K562 (cell line): ENCODE measurements around the gene PCCA. TPM values are rescaled to one million over a fixed set of nuclear protein-coding genes. Genes with fewer than 3 reads are reported as not detected.
A peak's percentile ranks its signal among the peaks of the same experiment; 100 is the strongest.

Experiments
- ATAC-seq: fragments of 200-7000 bp; cut with Tn5 transposase; 3 replicates; pipeline ENCODE4 v1.9.1; 2020; ENCODE audit warnings: moderate library complexity
- BruUV-seq: library from RNA; stranded (reverse); fragments of 400-500 nt; replicated peaks from 2 replicates; lab custom pipeline; 2021; lab: Mats Ljungman, UMichigan
- CTCF ChIA-PET: fragments of 300-600 bp; formaldehyde crosslinking; extraction: SDS; loops from one replicate; lab custom pipeline; 2021; ENCODE audit warnings: low intra/inter-chr PET ratio; lab: Yijun Ruan, JAX
- POLR2A ChIA-PET: fragments of 300-600, 350-650 bp; sonication (Branson Sonifier 250); formaldehyde crosslinking; extraction: SDS; loops from one replicate; lab custom pipeline; 2021; ENCODE audit warnings: antibody characterized with exemption, inconsistent platforms; lab: Yijun Ruan, JAX
- DNase-seq, 4 experiments: peaks; one replicate each; pipeline versions ENCODE4 v3.0.0 to v3.0.0-alpha.2; 2011 to 2018; ENCODE audit warnings: low spot score in 3 of 4, mixed read lengths in 3 of 4; ENCODE audit errors: extremely low read depth in 1 of 4
- FAIRE-seq: peaks from 2 replicates; lab custom pipeline; 2011; peaks lifted over from hg19 to GRCh38; lab: Jason Lieb, UNC
- H2AFZ ChIP-seq: 2 replicates; pipeline ENCODE4 v1.6.0; 2011; ENCODE audit warnings: low read depth, low read length, control low read depth, inconsistent platforms
- H3K27ac ChIP-seq: fragments of 200-600 bp; 3 replicates; pipeline ENCODE4 v1.8.0; 2011; ENCODE audit warnings: low read depth, mild to moderate bottlenecking, control low read depth, inconsistent platforms, low read length, moderate library complexity, mixed read lengths; ENCODE audit errors: extremely low read depth
- H3K27me3 ChIP-seq, 2 experiments: fragments of 300-600 bp in 1 of 2; 2 replicates in 1 of 2; 3 replicates in 1 of 2; pipeline versions ENCODE4 v1.6.0 to v1.8.0; 2011; ENCODE audit warnings: inconsistent platforms in 2 of 2, low read length in 2 of 2, mild to moderate bottlenecking in 1 of 2, mixed read lengths in 1 of 2, moderate library complexity in 1 of 2; ENCODE audit not compliant: control insufficient read depth in 2 of 2, insufficient read depth in 2 of 2
- H3K36me3 ChIP-seq: fragments of 300-600 bp; 3 replicates; pipeline ENCODE4 v1.8.0; 2011; ENCODE audit warnings: mild to moderate bottlenecking, low read length, inconsistent platforms; ENCODE audit not compliant: control insufficient read depth, insufficient read depth
- H3K4me1 ChIP-seq, 2 experiments: fragments of 200-600 bp in 1 of 2; replicated peaks in 1 of 2; 2 replicates in 1 of 2; 3 replicates in 1 of 2; pipeline versions ENCODE4 v1.5.1 to v1.8.0; 2011; ENCODE audit warnings: inconsistent platforms in 2 of 2, low read length in 2 of 2, mild to moderate bottlenecking in 1 of 2, mixed read lengths in 1 of 2, moderate library complexity in 1 of 2; ENCODE audit not compliant: control insufficient read depth in 2 of 2, insufficient read depth in 2 of 2
- H3K4me2 ChIP-seq: 2 replicates; pipeline ENCODE4 v1.6.1; 2011; ENCODE audit warnings: low read length, control low read depth, inconsistent platforms, mixed read lengths; ENCODE audit not compliant: insufficient read depth
- H3K4me3 ChIP-seq: fragments of 200-600 bp; sonication (generic), shearing (Covaris generic); 2 replicates; pipeline ENCODE4 v1.5.1; 2016; ENCODE audit warnings: control low read depth, inconsistent platforms
- H3K79me2 ChIP-seq: fragments of 200-600 bp; 3 replicates; pipeline ENCODE4 v1.8.0; 2011; ENCODE audit warnings: low read length, inconsistent platforms; ENCODE audit not compliant: control insufficient read depth, insufficient read depth
- H3K9ac ChIP-seq, 2 experiments: 2 replicates each; pipeline versions ENCODE4 v1.6.0 to v1.6.1; 2011; ENCODE audit warnings: low read depth in 2 of 2, low read length in 2 of 2, control low read depth in 1 of 2, inconsistent platforms in 1 of 2, mild to moderate bottlenecking in 1 of 2, mixed read lengths in 1 of 2; ENCODE audit not compliant: insufficient read depth in 1 of 2
- H3K9me1 ChIP-seq: one replicate; pipeline ENCODE4 v1.6.0; 2011; ENCODE audit warnings: inconsistent platforms, mild to moderate bottlenecking, low read length, moderate library complexity; ENCODE audit not compliant: control insufficient read depth, insufficient read depth
- H3K9me3 ChIP-seq: replicated peaks from 2 replicates; pipeline ENCODE4 v1.5.1; 2011; ENCODE audit warnings: low read depth, low read length, inconsistent platforms; ENCODE audit not compliant: control insufficient read depth, insufficient read depth
- H4K20me1 ChIP-seq: replicated peaks from 2 replicates; pipeline ENCODE4 v1.6.1; 2011; ENCODE audit warnings: low read length, inconsistent platforms, mixed read lengths; ENCODE audit not compliant: control insufficient read depth, insufficient read depth
- BCOR ChIP-seq: fragments of 450-650 bp; IDR thresholded peaks from 2 replicates; pipeline ENCODE4 v1.6.1; 2016
- GTF2E2 ChIP-seq: fragments of 200-800 bp; sonication (Bioruptor generic); IDR thresholded peaks from 2 replicates; pipeline ENCODE4 v1.6.1; 2016; ENCODE audit warnings: missing genetic modification characterization, missing compliant biosample characterization
- HMGN3 ChIP-seq: IDR thresholded peaks from 2 replicates; pipeline ENCODE4 v1.6.1; 2011; ENCODE audit warnings: borderline replicate concordance, low read depth, mild to moderate bottlenecking, mixed read lengths, low read length; ENCODE audit not compliant: insufficient read length; ENCODE audit errors: extremely low read depth
- MEIS2 ChIP-seq: fragments of 450-650 bp; IDR thresholded peaks from 2 replicates; pipeline ENCODE4 v1.6.1; 2014; ENCODE audit warnings: mild to moderate bottlenecking; ENCODE audit not compliant: partially characterized antibody
- NR2F6 ChIP-seq: fragments of 450-650 bp; formaldehyde crosslinking; IDR thresholded peaks from 2 replicates; pipeline ENCODE4 v1.4.0; 2020; ENCODE audit warnings: mild to moderate bottlenecking
- WGBS: fragments of 100-300 bp; shearing (Covaris generic); methylation state at CpG from one replicate; pipeline ENCODE4 v1.1.6; 2016; ENCODE audit warnings: low coverage, mixed read lengths; ENCODE audit not compliant: insufficient coverage; ENCODE audit errors: missing lambda C conversion rate; 5-methylcytosine and 5-hydroxymethylcytosine counted together
- in situ Hi-C: fragments of 300-500 bp; cut with MboI; formaldehyde crosslinking; loops from 4 replicates; pipeline ENCODE4 v1.15.0; 2018; ENCODE audit warnings: inconsistent platforms, mixed read lengths
- intact Hi-C: fragments of 100-400 bp; cut with micrococcal nuclease; formaldehyde crosslinking; loops from 2 replicates; pipeline ENCODE4 v1.14.2; 2022
- polyA plus RNA-seq, 8 experiments: library from polyadenylated mRNA; depleted of rRNA in 4 of 8; stranded (reverse) in 5 of 8; unstranded in 3 of 8; fragments of >200 nt; fragmentation: Nextera tagmentation in 2 of 8; fragmentation: Illumina TruSeq in 1 of 8; extraction: Ambion mirVana in 2 of 8; extraction: Trizol in 1 of 8; gene quantifications; 2 replicates each; pipeline versions ENCODE4 v1.2.1 to v1.2.3, GENCODE V29; 2011 to 2014; ENCODE audit warnings: inconsistent platforms in 1 of 8, missing spikeins in 1 of 8
- total RNA-seq, 7 experiments: library from RNA; depleted of rRNA in 6 of 7; stranded (reverse); fragments of >200 nt in 6 of 7; fragmentation: Illumina TruSeq in 2 of 7; extraction: Trizol in 2 of 7; gene quantifications; 2 replicates each; pipeline versions ENCODE4 v1.2.1 to v1.2.3, GENCODE V29; 2011 to 2021; ENCODE audit warnings: low replicate concordance in 1 of 7
- TF ChIP-seq, protein P1 (sequence below): fragments of 450-650 bp; IDR thresholded peaks from 2 replicates; pipeline ENCODE4 v1.6.1; 2016; ENCODE audit warnings: low read depth

The PCCA gene
- total and polyA plus RNA-seq, 9 of the 15 experiments (the other 6 are each of a cell fraction or from before 2014, with no cell fraction given), result 5.2 to 14.1 (median 9.7) TPM

DNA sequence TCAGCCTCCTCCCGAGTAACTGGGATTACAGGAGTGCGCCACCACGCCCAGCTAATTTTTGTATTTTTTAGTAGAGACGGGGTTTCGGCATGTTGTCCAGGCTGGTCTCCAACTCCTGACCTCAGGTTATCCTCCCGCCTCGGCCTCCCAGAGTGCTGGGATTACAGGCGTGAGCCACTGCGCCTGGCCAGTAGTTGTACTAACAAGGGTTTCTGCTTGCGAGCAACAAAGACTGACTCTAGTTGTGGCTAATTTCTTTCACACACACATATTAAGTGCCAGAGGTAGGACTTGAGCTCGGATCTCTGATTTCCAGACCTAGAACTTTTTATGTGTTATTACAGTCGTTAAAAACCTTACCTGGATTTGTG lies 635 bp upstream of the PCCA start:
- TSS peak; percentile 54 for BruUV-seq
- Histone ChIP-seq H3K27ac (peak overlapping the region; percentile 66), H3K9ac (peak overlapping the region; percentile 63 to 92), H3K27me3 (no peaks in the 10 kb centered on the region), H4K20me1 (no peaks in the 10 kb centered on the region), H3K36me3 (peaks cover 10% of the 10 kb centered on the region; the same call in 1 of the 3 replicates), H3K4me2 (peak overlapping the region; percentile 82), H3K4me3 (peak overlapping the region; percentile 80), H3K79me2 (peaks cover 34% of the 10 kb centered on the region)
- FAIRE-seq, result peak; percentile 60
- ATAC-seq, result peak; percentile 2; the same call in 2 of the 3 replicates
- intact Hi-C loops, result no loop called here
- no peak for DNase-seq
- POLR2A ChIA-PET, result interaction anchor here (1.2 to 2.2 kb wide), 3 partner anchors 10 to 108 kb away, joined by 3 to 10 read pairs (median 3); no protein-coding TSS in a partner anchor
- CTCF ChIA-PET, result no interaction called here
- whole genome bisulfite sequencing, result 2% methylated on average over 12 of the region's 12 CpGs
- TF ChIP-seq BCOR, result 0 out of 2 replicates have a peak, but pooled peaks have one; percentile 26
- no peak for TF ChIP-seq HMGN3
- 0 out of 2 replicates have a peak, but pooled peaks have one; percentile 45 for TF ChIP-seq GTF2E2
- TF ChIP-seq, all 486 proteins: peak for 2
- no peaks in the 10 kb centered on the region for H3K9me3 ChIP-seq
- in situ Hi-C loops, result no loop called here
- peaks cover 8 to 10% of the 10 kb centered on the region in 2 experiments; a peak in 3 of 5 replicates for H3K4me1 ChIP-seq
- peak overlapping the region; percentile 94 for H2AFZ ChIP-seq
- H3K9me1 ChIP-seq, result no peaks in the 10 kb centered on the region

DNA sequence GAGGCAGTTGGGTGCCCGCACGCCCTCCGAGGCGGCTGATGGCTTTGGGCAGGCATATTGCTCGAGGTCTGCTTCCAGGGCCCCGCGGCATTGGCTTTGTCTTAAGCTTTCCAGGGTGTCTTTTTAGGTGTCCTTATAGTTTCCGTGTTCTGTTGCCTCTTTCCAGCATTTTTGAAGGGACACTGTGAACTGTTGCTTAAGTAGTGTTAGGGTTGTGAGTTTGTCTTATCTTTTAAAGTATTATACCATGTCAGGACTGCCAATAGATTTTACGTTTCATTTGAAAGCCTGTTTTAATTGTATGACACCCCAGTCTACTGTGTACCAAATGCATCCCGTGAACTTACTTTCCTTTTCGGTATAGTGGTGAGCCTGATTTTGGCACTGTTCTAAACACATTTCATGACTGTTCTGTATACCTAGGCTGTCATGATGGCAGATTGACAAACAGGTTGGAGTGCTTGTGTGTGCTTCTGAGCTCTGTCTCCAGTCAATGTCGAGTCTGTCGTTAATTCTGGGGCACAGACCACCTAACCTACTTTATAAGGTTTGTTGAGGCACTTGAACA lies 656 bp downstream of the PCCA start:
- CTCF ChIA-PET, result no interaction called here
- H3K4me1 ChIP-seq, result peaks cover 8 to 10% of the 10 kb centered on the region in 2 experiments; a peak in 3 of 5 replicates
- H3K36me3 ChIP-seq, result peaks cover 10% of the 10 kb centered on the region; the same call in 1 of the 3 replicates
- TF ChIP-seq, protein P1, sequence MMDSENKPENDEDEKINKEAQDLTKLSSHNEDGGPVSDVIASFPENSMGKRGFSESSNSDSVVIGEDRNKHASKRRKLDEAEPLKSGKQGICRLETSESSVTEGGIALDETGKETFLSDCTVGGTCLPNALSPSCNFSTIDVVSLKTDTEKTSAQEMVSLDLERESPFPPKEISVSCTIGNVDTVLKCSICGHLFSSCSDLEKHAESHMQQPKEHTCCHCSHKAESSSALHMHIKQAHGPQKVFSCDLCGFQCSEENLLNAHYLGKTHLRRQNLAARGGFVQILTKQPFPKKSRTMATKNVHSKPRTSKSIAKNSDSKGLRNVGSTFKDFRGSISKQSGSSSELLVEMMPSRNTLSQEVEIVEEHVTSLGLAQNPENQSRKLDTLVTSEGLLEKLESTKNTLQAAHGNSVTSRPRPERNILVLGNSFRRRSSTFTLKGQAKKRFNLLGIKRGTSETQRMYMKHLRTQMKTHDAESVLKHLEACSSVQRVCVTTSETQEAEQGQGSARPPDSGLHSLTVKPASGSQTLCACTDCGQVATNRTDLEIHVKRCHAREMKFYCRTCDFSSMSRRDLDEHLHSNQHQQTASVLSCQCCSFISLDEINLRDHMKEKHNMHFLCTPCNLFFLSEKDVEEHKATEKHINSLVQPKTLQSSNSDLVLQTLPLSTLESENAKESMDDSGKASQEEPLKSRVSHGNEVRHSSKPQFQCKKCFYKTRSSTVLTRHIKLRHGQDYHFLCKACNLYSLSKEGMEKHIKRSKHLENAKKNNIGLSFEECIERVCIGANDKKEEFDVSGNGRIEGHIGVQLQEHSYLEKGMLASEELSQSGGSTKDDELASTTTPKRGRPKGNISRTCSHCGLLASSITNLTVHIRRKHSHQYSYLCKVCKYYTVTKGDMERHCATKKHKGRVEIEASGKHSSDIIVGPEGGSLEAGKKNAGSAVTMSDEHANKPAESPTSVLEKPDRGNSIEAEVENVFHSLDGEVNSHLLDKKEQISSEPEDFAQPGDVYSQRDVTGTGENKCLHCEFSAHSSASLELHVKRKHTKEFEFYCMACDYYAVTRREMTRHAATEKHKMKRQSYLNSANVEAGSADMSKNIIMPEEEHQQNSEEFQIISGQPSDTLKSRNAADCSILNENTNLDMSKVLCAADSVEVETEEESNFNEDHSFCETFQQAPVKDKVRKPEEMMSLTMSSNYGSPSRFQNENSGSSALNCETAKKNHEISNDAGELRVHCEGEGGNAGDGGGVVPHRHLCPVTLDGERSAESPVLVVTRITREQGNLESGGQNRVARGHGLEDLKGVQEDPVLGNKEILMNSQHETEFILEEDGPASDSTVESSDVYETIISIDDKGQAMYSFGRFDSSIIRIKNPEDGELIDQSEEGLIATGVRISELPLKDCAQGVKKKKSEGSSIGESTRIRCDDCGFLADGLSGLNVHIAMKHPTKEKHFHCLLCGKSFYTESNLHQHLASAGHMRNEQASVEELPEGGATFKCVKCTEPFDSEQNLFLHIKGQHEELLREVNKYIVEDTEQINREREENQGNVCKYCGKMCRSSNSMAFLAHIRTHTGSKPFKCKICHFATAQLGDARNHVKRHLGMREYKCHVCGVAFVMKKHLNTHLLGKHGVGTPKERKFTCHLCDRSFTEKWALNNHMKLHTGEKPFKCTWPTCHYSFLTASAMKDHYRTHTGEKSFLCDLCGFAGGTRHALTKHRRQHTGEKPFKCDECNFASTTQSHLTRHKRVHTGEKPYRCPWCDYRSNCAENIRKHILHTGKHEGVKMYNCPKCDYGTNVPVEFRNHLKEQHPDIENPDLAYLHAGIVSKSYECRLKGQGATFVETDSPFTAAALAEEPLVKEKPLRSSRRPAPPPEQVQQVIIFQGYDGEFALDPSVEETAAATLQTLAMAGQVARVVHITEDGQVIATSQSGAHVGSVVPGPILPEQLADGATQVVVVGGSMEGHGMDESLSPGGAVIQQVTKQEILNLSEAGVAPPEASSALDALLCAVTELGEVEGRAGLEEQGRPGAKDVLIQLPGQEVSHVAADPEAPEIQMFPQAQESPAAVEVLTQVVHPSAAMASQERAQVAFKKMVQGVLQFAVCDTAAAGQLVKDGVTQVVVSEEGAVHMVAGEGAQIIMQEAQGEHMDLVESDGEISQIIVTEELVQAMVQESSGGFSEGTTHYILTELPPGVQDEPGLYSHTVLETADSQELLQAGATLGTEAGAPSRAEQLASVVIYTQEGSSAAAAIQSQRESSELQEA, result no peak
- TF ChIP-seq MEIS2, result no peak
- no peak for TF ChIP-seq NR2F6 (CRISPR knock-in tag)

More for the DNA sequence above, 656 bp downstream of the PCCA start:
- BruUV-seq, result TSS peak; percentile 56
- peak; percentile 57 for ATAC-seq
- Histone ChIP-seq H3K9me1 (no peaks in the 10 kb centered on the region), H3K9ac (peak overlapping the region; percentile 63 to 92), H2AFZ (peak overlapping the region; percentile 94), H3K4me3 (peak overlapping the region; percentile 80), H3K79me2 (peaks cover 36% of the 10 kb centered on the region), H3K9me3 (no peaks in the 10 kb centered on the region), H4K20me1 (no peaks in the 10 kb centered on the region), H3K27me3 (no peaks in the 10 kb centered on the region), H3K4me2 (peak overlapping the region; percentile 82), H3K27ac (peak overlapping the region; percentile 66)
- 0% methylated on average over 12 of the region's 13 CpGs for WGBS
- intact Hi-C loops, result no loop called here
- FAIRE-seq, result peak; percentile 46
- peak in 1 of 4 experiments; percentile 10 for DNase-seq
- in situ Hi-C loops, result no loop called here
- POLR2A ChIA-PET, result interaction anchor here (0.6 to 2.2 kb wide), 7 partner anchors 9 to 312 kb away, joined by 3 to 10 read pairs (median 3); no protein-coding TSS in a partner anchor
